ENCODE results near the gene CTNNA1. TPM values are rescaled to one million over a fixed set of nuclear protein-coding genes. Genes with fewer than 3 reads are reported as not detected.

CTNNA1 gene
- total and polyA plus RNA-seq, 2 of the 8 experiments (the other 6 are each of a cell fraction or from before 2014, with no cell fraction given): 115 to 349 TPM

GRCh38 chr5:138752951-138753793 lies at the start of gene CTNNA1 (continued):
- TF ChIP-seq CHD7 (IDR thresholded peaks at IDR 0.05; ENCODE audit: insufficient replicate concordance, low read length) (no peak), SP2 (IDR thresholded peaks at IDR 0.05; ENCODE audit: low read length) (no peak), TAF7 (optimal IDR thresholded peaks at IDR 0.05; ENCODE audit: borderline replicate concordance, low read depth, low read length) (peak; percentile 69), SIN3A (conservative IDR thresholded peaks at IDR 0.05 in 1 of 2, IDR thresholded peaks at IDR 0.05 in 1 of 2; ENCODE audit: low read depth in 1 of 2, low read length in 2 of 2) (no peak; a peak in 1 of 4 replicates), CTCF (IDR thresholded peaks at IDR 0.05; ENCODE audit: control extremely low read depth in 1 of 3, insufficient read depth in 1 of 3, low read depth in 1 of 3, low read length in 3 of 3) (no peak), HDAC2 (IDR thresholded peaks at IDR 0.05; ENCODE audit: borderline replicate concordance in 1 of 2, low read depth in 2 of 2, low read length in 2 of 2) (0 out of 4 replicates have a peak, but pooled peaks of 1 of the 2 experiments have one; percentile 28)
